ENCODE data around the gene TTLL8. TPM values are rescaled to one million over a fixed set of nuclear protein-coding genes. Genes with fewer than 3 reads are reported as not detected.

The TTLL8 gene
- total and polyA plus RNA-seq, 2 of the 8 experiments (the other 6 are each of a cell fraction or from before 2014, with no cell fraction given): not detected

- TF ChIP-seq CHD7 (IDR thresholded peaks at IDR 0.05; ENCODE audit: insufficient replicate concordance, low read length): no peak
Observed at GRCh38 chr22:50107529-50107928, 49.4 kb upstream of the TTLL8 start (continued).

All from H1 (cell line).